ENCODE results near the gene ATP6V0B.

Gene ATP6V0B

DNA sequence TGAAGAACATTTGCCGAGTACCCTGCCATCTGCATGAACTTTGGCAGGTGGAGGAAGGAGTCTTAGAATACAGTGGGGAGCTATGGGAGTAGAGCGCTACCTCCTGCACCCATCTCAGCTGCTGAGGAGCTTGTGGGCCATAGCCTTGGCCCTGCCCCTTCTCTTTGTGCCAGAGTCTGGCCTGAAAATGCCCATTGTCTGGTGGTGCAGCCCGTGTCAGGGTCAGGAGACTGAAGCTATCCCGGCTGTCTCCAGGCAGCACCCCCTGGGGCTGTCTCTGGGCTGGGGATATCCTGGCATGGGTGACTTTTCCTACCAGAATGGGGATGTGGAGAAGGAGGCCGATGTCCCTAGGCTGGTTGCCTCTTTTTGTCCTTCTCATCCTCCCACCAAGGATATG is 20.7 kb upstream of the ATP6V0B start:
- no peak for DNase-seq (ENCODE audit: low spot score)
- TF ChIP-seq, protein P1, sequence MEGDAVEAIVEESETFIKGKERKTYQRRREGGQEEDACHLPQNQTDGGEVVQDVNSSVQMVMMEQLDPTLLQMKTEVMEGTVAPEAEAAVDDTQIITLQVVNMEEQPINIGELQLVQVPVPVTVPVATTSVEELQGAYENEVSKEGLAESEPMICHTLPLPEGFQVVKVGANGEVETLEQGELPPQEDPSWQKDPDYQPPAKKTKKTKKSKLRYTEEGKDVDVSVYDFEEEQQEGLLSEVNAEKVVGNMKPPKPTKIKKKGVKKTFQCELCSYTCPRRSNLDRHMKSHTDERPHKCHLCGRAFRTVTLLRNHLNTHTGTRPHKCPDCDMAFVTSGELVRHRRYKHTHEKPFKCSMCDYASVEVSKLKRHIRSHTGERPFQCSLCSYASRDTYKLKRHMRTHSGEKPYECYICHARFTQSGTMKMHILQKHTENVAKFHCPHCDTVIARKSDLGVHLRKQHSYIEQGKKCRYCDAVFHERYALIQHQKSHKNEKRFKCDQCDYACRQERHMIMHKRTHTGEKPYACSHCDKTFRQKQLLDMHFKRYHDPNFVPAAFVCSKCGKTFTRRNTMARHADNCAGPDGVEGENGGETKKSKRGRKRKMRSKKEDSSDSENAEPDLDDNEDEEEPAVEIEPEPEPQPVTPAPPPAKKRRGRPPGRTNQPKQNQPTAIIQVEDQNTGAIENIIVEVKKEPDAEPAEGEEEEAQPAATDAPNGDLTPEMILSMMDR (IDR thresholded peaks at IDR 0.05; ENCODE audit: extremely low read depth, missing control alignments) = no peak

DNA sequence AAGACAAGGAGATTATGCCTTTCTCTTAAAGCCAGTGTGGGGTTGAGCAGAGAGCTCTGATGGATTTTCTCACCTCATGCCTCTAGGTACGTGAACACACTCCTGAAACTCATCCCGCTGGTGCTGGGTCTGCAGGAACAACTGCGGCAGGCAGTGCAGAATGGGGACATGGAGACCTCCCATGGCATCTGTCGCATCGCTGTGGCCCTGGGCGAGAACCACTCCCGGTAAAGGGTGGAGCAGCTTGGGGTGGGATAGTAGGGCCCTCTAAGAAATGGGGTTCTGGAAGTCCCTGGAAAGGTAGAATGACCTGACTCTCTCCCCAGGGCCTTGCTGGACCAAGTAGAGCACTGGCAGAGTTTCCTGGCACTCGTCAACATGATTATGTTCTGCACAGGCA is 18.5 kb upstream of the ATP6V0B start:
- DNase-seq (ENCODE audit: low spot score) = no peak
- TF ChIP-seq, protein P1 (IDR thresholded peaks at IDR 0.05; ENCODE audit: extremely low read depth, missing control alignments) = no peak

DNA sequence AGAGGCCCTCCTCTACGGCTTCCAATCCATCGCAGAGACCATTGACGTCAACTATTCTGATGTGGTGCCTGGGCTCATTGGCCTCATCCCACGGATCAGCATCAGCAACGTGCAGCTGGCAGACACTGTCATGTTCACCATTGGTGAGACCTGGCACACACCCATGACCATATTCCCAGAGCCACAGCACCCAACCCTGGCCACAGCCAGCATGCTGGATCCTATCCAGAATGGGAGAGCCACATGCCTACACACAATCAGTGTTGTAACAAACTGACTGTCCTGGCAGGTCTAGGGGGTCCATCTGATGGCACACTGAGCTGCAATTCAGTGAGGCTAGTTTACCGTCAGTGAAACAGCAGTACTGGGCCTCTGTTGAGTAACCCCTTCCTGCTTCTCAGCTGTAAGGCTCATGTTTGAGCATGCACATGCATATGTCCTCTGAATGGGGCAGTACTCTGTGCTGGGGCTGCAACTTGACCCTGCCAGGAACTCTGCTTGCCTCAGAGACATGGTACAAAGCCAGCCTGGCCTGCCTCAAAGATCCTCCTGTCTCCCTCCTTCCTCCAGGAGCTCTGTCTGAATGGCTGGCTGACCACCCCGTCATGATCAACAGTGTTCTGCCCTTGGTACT is 17.2 kb upstream of the ATP6V0B start:
- DNase-seq (ENCODE audit: low spot score) = no peak
- TF ChIP-seq, protein P1 (IDR thresholded peaks at IDR 0.05; ENCODE audit: extremely low read depth, missing control alignments) = no peak

GRCh38 chr1:43958351-43959255 is 16.2 kb upstream of the ATP6V0B start:
- TF ChIP-seq, protein P1 (IDR thresholded peaks at IDR 0.05; ENCODE audit: extremely low read depth, missing control alignments) = no peak
- DNase-seq (ENCODE audit: low spot score) = no peak

DNA sequence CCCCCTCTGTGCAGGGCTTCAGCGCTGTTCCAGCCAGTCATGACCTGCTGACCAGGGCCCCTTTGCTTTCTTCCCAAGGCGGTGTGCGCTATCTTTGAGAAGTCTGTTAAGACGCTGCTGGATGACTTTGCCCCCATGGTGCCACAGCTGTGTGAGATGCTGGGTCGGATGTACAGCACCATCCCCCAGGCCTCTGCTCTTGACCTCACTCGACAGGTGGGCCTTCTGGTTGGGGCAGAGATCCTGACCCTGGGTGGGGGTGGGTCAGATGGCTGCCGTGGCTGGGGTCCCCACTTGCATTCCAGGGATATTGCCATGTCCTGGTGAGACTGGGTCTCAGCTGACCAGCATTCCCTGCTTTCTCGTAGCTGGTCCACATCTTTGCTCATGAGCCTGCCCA is 14.0 kb upstream of the ATP6V0B start:
- TF ChIP-seq, protein P1 (IDR thresholded peaks at IDR 0.05; ENCODE audit: extremely low read depth, missing control alignments) = no peak
- DNase-seq (ENCODE audit: low spot score) = no peak

DNA sequence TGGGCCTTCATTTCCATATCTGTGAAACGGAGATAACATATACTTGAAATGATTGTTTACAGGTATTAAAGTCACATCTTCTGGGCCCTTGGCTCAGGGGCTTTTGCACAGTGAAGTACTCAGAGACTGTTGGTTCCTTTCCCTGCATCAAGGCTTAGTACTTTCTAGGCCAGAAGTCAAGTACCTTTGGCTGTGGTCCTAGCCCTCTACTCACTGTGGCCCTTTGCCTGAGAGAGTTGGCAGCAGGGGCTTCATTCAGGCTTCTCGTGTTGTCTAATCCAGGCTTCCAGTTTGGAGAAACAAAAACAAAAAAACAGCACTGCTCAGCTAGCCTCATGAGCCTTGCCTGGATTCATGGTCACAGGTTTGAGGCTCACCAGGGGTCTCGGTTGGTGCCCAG is 13.1 kb upstream of the ATP6V0B start:
- DNase-seq (ENCODE audit: low spot score) = no peak
- TF ChIP-seq, protein P1 (IDR thresholded peaks at IDR 0.05; ENCODE audit: extremely low read depth, missing control alignments) = no peak

GRCh38 chr1:43962324-43962723 is 12.4 kb upstream of the ATP6V0B start:
- no peak for DNase-seq (ENCODE audit: low spot score)
- TF ChIP-seq, protein P1 (IDR thresholded peaks at IDR 0.05; ENCODE audit: extremely low read depth, missing control alignments) = no peak

Measured in GM20000 (cell line).